SK-N-MC (cell line): ENCODE measurements around the gene ARL3.

Experiments used
- DNase-seq: peaks from one replicate; pipeline ENCODE4 v3.0.0-alpha.2; 2011; ENCODE audit warnings: low read depth, low spot score
- H3K27ac ChIP-seq: fragments of 200-600 bp; sonication (generic); 2 replicates; pipeline ENCODE4 v1.5.1; 2016; ENCODE audit warnings: mixed run types
- H3K36me3 ChIP-seq: fragments of 200-600 bp; sonication (generic); 2 replicates; pipeline ENCODE4 v1.6.1; 2017; ENCODE audit warnings: antibody characterized with exemption, low read length, mixed read lengths; ENCODE audit not compliant: insufficient read depth
- H3K4me3 ChIP-seq: fragments of 200-600 bp; sonication (generic); 2 replicates; pipeline ENCODE4 v1.5.1; 2016
- H3K9ac ChIP-seq: fragments of 200-600 bp; sonication (generic); 2 replicates; pipeline ENCODE4 v1.8.0; 2017; ENCODE audit warnings: mixed run types, mixed read lengths; ENCODE audit not compliant: insufficient read length
- H3K9me3 ChIP-seq: fragments of 200-600 bp; sonication (generic); 2 replicates; pipeline ENCODE4 v1.6.1; 2017; ENCODE audit warnings: low read depth, mild to moderate bottlenecking, antibody characterized with exemption, low read length, moderate library complexity, mixed read lengths
- EZH2 ChIP-seq: fragments of 200-600 bp; sonication (generic); IDR thresholded peaks from one replicate; pipeline ENCODE4 v1.6.1; 2017; ENCODE audit warnings: antibody characterized with exemption
- FOXP2 ChIP-seq: optimal IDR thresholded peaks from 2 replicates; pipeline ENCODE3; 2011; ENCODE audit warnings: mild to moderate bottlenecking, moderate library complexity; ENCODE audit not compliant: insufficient read depth; ENCODE audit errors: extremely low read length, control extremely low read depth
- POLR2AphosphoS5 ChIP-seq: IDR thresholded peaks from 2 replicates; pipeline ENCODE4 v1.6.1; 2012; ENCODE audit warnings: mild to moderate bottlenecking, low read depth, low read length, borderline replicate concordance

The ARL3 gene

GRCh38 chr10:102649797-102650654, 64.2 kb downstream of the ARL3 start:
- Histone ChIP-seq H3K4me3 (no peak overlapping the region), H3K9ac (no peak overlapping the region), H3K36me3 (no peaks in the 10 kb centered on the region), H3K27ac (no peak overlapping the region), H3K9me3 (no peaks in the 10 kb centered on the region)
- no peak for DNase-seq
- TF ChIP-seq EZH2 = no peak
- TF ChIP-seq POLR2AphosphoS5 = no peak
- no peak for TF ChIP-seq FOXP2

- TF ChIP-seq EZH2 (no peak), POLR2AphosphoS5 (no peak), FOXP2 (no peak)
- Histone ChIP-seq H3K9me3 (no peaks in the 10 kb centered on the region), H3K36me3 (no peaks in the 10 kb centered on the region), H3K27ac (no peak overlapping the region), H3K4me3 (no peak overlapping the region), H3K9ac (no peak overlapping the region)
- no peak for DNase-seq
These were observed 65.1 kb downstream of the ARL3 start for GRCh38 chr10:102648889-102649796.

GRCh38 chr10:102648269-102648888, 65.8 kb downstream of the ARL3 start:
- no peaks in the 10 kb centered on the region for H3K36me3 ChIP-seq
- no peaks in the 10 kb centered on the region for H3K9me3 ChIP-seq
- no peak for TF ChIP-seq FOXP2
- no peak for TF ChIP-seq EZH2
- no peak for TF ChIP-seq POLR2AphosphoS5
- H3K4me3 ChIP-seq = no peak overlapping the region
- no peak overlapping the region for H3K9ac ChIP-seq
- no peak for DNase-seq
- no peak overlapping the region for H3K27ac ChIP-seq

GRCh38 chr10:102647443-102648268, 66.5 kb downstream of the ARL3 start:
- Histone ChIP-seq H3K4me3 (no peak overlapping the region), H3K27ac (0 out of 2 replicates have a peak overlapping the region, but pooled peaks have one; percentile 25), H3K9ac (no peak overlapping the region), H3K36me3 (no peaks in the 10 kb centered on the region), H3K9me3 (no peaks in the 10 kb centered on the region)
- DNase-seq = no peak
- TF ChIP-seq EZH2 (no peak), FOXP2 (no peak), POLR2AphosphoS5 (no peak)

GRCh38 chr10:102646610-102647442, 67.4 kb downstream of the ARL3 start:
- Histone ChIP-seq H3K4me3 (peak overlapping the region; percentile 83), H3K9me3 (no peaks in the 10 kb centered on the region), H3K9ac (no peak overlapping the region), H3K36me3 (no peaks in the 10 kb centered on the region), H3K27ac (0 out of 2 replicates have a peak overlapping the region, but pooled peaks have one; percentile 25)
- TF ChIP-seq POLR2AphosphoS5 (no peak), EZH2 (no peak), FOXP2 (no peak)
- no peak for DNase-seq

GRCh38 chr10:102645741-102646609, 68.2 kb downstream of the ARL3 start:
- peak overlapping the region; percentile 83 for H3K4me3 ChIP-seq
- peak overlapping the region; percentile 69 for H3K9ac ChIP-seq
- TF ChIP-seq EZH2 (no peak), POLR2AphosphoS5 (no peak), FOXP2 (no peak)
- DNase-seq = no peak
- no peaks in the 10 kb centered on the region for H3K36me3 ChIP-seq
- peak overlapping the region; percentile 31; the same call in 1 of the 2 replicates for H3K27ac ChIP-seq
- H3K9me3 ChIP-seq = no peaks in the 10 kb centered on the region
